ENCODE results near the gene SYTL1.
"Not testable (repeated sequence)": the region's sequence is repeated elsewhere in the genome, so short reads cannot be mapped to it uniquely, and the experiment has no call there.

Gene SYTL1

DNA sequence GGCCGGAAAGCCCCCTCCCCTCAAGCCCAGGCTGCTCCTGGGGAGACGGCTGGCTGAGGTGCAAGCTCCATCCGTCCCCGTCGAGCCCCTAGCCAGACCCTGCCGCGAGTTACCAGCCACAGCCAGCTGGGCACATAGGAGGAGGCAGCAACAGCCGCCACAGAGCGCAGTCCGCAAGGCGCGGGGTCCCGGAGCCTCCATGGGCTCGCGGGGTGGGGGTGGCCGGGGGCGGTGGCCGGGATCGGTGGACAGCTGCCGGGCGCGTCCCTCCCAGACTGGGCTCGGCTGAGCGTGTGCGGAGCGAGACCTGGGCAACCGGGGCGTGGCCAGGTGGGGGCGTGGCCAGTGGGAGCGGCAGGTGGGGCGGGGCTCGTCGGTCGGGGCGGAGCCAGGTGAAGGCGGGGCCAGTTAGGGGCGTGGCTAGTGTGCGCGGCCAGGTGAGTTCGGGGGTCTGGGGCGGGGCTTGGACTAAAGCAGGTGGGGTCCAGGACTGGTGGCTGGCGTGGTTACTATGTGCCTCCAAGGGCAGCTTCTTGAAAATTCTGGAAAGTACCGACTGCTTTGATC lies 41.3 kb downstream of the SYTL1 start, which contains the start of gene CD164L2:
CD164L2 (minus strand) TSS at position 295 of the 567 bp plus-strand sequence; CDS start at position 201, 94 bp downstream.
- peak in 1 of 2 donors; percentile 33 for DNase-seq (ENCODE audit: low read depth in 2 of 2)

DNA sequence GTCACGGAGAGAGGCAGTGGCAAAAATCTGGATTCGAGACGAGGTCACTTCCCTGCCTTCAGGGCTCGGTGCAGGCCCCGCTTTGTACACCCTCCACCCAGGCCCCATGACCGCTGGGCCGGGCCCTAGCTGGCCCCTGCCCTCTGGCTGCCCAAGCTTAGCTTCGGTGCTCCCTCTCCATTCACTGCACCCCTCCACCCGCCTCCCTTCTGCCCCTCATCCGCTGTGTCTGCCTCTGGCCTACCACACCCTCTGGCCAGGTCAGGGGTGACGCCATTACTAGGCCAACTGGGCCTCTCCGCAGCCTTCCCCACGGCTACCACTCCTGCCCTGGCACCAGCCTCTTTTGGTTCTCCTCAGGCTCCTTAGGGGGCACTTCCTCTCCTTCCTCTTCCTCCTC lies 41.8 kb downstream of the SYTL1 start:
- DNase-seq (ENCODE audit: low read depth in 2 of 2): no peak

DNA sequence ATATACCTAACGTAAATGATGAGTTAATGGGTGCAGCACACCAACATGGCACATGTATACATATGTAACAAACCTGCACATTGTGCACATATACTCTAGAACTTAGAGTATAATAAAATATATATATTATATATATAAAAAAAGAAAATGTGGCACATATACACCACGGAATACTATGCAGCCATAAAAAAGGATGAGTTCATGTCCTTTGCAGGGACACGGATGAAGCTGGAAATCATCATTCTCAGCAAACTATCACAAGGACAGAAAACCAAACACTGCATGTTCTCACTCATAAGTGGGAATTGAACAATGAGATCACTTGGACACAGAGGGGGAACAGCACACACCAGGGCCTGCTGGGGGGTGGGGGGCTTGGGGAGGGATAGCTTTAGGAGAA lies 43.0 kb downstream of the SYTL1 start:
- not testable (repeated sequence) for DNase-seq (ENCODE audit: low read depth in 2 of 2)

DNA sequence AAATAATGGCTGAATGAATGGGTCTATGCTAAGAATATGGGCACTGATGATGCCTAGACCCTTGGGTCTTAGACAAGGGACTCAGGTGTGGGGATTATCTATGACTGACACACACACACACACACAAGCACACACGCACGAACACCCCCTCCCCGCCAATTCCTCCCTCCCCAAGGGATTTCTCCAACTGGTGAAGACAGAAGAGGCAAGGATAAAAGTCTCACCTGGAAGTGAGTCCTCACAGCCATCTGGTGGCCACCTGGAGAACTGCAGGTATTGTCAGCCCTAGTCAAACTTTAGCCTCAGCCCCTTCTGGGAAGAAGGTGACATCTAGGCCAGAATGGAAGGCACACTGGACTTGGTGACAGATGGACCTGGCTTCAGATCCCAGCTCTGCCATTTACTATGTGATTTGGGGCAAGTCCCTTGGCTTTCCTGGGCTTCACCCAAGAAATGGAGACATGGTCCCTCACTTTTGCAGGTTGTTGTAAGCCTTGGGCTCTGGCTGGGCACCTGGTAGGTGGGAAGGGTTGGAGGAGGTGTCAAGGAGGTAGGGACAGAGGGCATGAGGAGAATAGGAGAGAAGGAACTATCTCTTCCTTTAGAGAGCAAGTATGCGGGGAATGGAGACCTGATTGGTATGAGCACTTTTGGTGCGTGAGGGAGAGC lies 46.6 kb downstream of the SYTL1 start:
- DNase-seq (ENCODE audit: low read depth in 2 of 2): peak; percentile 41 to 69

DNA sequence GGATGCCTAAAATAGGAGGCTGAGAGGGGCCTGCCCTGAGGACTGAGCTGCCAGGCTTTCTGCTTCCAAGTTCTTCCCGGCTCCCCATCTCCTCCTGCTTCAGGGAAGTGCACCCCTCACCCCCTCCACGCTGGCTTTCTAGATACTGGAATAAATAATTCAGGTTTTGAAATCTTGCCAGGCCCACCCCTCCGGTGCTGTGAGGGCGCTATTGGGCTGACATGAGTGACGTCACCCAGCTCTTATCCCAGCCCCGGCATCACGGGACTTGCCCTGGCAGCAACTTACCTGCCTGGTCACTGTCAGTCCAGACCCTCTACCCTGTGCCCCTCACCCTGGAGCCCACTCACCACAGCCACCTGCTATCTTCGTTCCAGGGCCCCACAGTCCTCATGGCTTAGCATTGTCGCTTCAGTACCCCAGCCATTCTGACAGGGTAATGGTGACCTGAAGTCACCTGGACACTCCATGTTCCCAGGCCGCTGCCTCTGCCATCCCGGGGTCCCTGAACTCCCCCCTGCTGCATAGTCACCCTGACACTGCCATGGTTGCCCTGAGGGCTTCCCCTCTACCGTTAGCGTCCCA lies 49.8 kb downstream of the SYTL1 start:
- peak in 1 of 2 donors; percentile 19 for DNase-seq (ENCODE audit: low read depth in 2 of 2)

DNA sequence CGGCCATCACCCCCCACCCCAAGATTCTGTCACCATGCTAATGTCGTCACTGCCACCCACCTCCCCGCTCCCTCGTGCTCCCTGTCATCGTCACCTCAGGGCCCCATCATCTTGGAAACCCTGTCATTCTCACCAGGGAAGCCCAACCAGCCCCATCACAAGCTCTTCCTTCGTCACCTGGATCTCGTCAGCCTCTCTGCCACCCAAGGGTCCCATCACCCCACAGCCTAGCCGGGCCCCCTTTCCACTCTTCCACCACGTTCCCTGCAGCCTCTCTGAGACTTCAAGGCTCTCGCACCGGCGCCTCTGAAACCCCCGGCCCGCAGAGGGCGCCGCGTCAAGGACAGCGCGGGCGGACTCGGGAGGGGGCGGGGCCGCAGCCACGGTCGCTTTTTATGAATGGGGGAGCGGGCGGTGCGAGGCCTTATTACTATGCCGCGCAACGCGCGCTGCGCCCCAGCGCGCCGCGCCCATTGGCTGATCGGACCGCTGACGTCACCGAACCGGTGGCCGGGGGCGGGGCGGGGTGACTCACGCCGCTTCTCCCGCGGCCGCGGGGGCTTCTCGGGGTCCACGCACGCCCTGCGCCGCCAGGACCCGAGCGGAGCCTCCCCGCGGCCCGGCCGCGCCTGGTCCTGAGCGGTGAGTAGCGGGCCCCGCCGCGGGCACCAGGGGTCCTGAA lies 50.4 kb downstream of the SYTL1 start, which contains the start of gene GPR3:
GPR3 (plus strand) TSS at position 527 of the 682 bp plus-strand sequence. CDS start 1,177 bp downstream, outside the sequence.
- DNase-seq (ENCODE audit: low read depth in 2 of 2): peak; percentile 90 to 94

DNA sequence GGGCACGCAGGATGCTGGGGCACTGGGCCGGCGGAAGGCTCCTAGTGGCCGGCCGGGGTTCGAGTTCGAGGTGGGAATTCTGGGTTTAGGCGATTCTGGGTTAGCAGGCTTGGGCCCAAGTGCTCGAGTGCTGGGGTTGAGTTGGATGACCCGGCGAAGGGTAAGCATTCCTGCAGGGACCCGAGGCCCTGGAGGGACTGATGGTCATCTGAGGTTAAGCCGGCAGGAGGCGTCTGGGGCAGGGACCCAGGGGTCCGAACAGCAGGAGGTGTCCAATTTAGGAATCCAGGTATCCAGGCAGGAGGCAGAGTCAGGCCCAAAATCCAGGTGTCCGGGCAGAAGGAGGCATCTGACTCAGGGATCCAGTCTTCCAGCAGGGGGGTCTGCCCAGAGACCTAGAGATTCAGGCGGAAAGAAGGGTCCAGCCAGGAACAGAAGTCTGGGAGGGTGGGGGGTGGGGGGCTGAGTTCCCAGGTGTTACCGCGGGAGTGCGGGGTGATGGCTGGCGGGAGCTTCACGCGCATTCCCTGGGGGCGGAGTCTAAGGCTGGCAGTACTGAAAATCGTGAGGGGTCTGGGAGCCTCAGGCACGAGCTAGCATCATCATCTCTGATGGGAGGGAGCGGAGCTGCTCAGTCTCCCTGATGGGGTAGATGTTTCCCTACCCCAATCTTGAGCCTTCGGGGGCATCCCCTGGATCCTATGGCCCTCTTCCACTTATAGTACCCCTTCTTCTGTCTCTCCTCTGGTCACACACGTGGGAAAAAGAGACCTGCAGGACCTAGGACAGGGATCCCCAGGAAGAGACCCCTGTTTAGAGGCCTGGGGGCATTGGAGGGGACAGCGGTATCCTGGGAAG lies 51.2 kb downstream of the SYTL1 start:
- no peak for DNase-seq (ENCODE audit: low read depth in 2 of 2)

DNA sequence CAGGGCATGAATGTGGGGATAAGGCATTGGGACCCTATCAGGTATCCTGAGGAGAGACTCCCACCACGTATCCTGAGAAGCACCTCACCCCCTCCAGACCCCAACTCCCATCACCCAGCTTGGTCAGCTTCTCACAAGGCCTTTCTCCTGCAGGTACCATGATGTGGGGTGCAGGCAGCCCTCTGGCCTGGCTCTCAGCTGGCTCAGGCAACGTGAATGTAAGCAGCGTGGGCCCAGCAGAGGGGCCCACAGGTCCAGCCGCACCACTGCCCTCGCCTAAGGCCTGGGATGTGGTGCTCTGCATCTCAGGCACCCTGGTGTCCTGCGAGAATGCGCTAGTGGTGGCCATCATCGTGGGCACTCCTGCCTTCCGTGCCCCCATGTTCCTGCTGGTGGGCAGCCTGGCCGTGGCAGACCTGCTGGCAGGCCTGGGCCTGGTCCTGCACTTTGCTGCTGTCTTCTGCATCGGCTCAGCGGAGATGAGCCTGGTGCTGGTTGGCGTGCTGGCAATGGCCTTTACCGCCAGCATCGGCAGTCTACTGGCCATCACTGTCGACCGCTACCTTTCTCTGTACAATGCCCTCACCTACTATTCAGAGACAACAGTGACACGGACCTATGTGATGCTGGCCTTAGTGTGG lies 51.9 kb downstream of the SYTL1 start:
- no peak for DNase-seq (ENCODE audit: low read depth in 2 of 2)

DNA sequence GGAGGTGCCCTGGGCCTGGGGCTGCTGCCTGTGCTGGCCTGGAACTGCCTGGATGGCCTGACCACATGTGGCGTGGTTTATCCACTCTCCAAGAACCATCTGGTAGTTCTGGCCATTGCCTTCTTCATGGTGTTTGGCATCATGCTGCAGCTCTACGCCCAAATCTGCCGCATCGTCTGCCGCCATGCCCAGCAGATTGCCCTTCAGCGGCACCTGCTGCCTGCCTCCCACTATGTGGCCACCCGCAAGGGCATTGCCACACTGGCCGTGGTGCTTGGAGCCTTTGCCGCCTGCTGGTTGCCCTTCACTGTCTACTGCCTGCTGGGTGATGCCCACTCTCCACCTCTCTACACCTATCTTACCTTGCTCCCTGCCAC lies 52.4 kb downstream of the SYTL1 start:
- no peak for DNase-seq (ENCODE audit: low read depth in 2 of 2)

DNA sequence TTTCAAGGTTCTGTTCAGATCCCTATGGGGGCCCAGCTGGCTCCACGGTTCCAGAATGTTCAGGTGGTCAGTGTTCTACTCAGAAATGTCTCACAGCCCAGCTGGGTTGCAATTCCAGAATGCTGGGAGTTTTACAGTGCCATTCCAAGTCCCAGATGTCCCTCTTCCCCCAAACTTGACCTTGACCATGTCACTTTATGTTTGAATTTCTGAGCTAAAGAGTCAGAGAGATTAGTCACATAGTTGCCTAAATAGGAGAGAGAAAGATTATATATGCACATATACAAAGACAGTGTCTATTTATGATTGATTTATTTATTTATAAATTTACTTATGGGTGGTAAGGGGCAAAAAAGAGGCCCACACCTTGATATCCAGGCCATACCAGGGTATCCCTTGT lies 53.1 kb downstream of the SYTL1 start:
- no peak for DNase-seq (ENCODE audit: low read depth in 2 of 2)

DNA sequence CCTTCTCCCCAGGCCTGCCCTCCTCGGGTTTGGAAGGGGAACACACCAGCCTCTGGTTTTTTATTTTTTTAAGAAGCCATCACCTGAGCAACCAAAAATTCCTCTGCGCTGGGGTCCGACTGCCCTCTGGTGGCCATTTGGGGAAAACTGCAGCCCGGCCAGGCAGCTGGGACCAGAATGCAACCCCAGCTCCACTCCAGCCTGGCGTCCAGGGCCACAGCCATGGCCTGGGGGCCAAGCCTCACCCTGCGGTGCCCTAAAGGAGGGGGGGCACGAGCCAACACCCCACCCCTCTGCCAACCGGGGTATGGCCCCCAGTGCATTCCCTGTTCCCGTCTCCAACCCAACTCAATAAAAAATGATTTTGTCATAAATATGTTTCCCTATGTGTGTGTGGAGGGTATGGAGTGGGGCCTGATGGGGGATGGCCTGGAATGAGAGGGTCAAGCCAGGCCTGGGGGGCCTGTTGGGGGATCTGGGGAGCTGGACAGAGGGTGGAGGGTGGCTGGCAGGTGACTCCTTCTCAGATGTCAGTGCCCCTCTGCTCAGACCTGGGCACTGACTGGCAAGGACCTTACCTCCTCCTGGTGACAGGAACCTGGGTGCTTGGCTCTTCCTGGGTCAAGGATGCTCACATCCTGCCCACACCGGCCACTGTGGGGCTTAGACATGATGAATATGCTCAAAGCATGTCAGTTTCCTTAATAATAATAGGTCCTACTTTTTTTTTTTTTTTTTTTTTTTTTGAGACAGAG lies 53.8 kb downstream of the SYTL1 start:
- DNase-seq (ENCODE audit: low read depth in 2 of 2): peak; percentile 61 to 62

DNA sequence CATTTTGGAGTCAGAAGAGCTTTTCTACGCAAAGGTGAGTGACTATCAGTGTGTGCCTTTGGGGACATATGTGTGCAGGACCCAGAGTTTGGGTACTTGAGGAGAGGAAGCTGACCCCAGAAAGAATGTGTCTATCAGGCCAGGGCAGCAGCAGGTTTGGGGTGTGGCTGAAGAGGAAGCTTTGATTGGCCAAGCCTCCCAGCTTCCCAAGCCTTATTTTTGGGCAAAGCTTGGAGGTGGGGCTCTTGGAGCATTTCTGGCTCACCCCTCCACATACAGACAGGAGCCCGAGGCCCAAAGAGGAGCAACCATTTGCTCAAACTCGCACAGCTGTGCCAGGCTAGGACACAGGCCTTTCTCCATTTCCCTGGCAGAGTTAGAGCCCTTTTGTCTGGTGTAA lies 55.3 kb downstream of the SYTL1 start:
- DNase-seq (ENCODE audit: low read depth in 2 of 2): no peak

DNA sequence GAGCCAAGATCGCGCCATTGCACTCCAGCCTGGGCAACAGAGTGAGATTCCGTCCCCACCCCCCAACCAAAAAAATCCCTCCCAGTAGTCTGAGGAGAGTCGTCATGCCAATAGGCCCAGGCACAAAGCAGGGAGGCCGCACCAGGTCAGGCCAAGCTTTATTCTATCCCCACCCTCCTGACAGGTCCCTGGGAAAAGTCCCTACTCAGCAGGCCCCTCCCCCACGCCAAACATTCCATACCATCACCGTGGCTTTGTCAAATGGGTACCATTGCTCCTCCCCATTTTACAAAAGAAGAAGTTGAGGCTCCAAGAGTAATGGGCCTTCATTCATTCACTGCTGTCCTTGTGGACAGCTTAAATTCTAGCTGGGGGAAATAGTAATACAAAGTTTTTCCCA lies 55.9 kb downstream of the SYTL1 start:
- DNase-seq (ENCODE audit: low read depth in 2 of 2): no peak

DNA sequence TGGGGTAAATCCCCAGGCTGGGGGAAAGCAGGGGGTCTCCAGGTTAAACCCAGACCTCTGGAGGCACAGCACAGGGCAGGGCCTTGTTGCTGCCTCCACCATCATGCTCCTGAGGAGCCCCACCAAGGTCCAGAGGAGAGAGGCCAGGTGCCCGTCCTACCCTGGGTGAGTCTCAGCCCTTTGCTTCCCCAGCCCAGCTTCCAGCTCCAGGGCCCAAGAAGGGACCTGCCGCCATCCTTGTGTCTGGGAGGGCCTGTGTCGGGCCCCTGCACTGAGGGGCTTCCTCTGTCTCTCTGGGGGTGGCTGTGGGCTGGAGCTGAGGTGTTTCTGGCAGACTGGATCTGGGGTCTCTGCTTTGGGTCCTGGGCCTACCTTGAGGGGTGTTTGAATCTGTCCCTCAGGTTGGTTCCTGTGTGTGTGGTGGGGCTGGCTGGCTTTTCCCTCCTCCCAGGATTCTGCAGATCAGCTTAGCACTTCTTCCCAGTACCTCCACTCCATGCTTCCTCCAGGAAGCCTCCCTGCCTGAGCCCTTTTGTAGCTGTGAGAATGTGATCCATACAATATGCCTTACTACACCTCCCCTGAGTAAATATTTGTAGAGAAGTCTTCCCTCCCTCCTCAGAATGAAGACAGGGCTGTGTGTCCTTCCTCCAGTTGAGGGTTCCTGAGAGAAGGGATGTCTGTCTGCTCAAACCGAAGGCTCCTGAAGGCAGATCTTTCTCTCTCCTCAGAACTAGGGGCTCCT lies 56.8 kb downstream of the SYTL1 start:
- DNase-seq (ENCODE audit: low read depth in 2 of 2): no peak

DNA sequence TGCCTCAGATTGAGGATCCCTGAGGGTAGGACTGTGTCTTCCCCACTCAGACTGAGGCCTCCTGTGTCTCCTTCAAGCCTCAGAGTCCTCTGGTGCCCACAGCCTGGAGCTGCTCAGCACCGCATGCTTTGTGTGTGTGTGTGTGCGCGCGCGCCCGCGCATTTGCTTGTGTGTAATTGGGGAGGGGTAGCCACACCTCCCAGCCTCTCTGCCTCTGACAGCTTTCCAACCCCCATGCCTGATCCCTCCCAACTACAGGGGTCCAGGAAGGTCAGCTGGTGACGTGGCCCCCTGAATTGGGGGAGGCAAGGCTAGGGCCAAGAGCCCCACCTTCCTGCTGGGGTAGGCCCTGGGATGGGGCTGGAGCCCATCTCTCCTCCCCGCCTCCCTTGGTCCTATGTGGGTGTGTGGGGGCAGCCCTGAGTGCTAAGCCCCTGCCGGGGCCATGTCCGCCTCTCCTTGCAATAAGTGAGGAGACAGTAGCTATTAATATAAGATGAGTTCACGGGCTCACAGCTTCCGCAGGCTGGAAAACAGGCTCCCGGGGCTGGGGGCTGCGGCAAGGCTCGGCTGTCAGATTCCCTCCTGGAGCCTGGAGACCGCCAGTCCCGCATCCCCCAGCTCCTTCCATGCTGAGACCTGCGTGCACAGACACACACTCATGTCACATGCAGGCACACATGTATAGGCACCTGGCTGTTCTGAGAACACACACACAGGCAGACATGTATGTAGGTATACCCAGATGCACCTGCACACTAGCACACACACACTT lies 57.6 kb downstream of the SYTL1 start:
- no peak for DNase-seq (ENCODE audit: low read depth in 2 of 2)

DNA sequence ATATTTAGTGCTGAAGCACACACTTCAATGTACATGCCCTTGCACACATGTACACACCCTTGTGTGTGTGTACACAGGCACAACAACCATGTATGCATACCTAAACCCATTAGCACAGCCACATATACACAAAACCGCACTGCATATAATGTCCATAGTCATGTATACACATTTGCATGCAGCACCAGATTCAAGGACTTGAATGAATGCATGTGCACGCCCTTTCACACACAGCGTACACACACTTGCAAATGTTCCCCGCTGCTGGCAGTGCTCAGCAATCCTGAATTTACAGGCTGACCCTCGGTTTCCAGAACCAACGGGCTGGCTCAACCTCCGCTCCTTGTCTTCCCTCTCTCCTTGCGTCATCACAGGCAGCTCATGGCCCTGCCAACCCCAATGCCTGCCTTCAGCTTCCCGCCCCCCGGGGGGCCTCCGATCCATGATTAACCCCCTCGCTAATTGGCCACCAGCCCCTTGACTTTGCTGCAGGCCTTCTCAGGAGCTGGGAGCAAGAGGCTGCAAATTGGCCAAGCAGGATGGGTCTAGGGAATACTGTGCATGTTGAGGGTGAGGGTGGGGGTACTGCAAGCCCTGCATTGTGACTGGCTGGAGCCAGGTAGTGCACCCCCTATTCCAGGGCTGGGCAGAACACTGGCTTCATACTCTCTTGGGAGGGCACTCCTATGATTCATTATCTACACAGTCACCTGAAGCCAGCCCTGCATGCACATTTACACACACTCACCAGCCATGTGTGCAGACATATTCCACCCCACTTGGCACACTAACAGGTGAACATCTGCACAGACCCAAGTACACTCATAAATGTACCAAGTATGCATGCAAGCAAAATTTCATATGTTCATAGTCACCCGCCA lies 58.5 kb downstream of the SYTL1 start:
- no peak for DNase-seq (ENCODE audit: low read depth in 2 of 2)

DNA sequence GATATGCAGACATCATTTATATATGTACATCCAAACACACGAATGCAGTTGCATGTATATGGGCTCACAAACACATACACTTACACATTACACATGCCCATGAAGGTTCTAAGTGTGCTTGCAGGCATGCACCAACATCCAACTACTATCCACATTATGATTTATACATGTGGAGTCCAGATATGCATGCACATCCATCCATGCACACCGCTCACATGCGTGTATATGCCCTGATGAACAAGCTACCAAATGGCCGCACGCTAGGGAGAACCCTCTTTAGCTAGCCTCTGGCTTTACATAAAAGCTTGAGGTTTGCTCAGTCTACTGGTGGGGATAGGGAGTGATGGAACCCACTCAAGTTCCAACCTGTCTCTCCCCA lies 59.1 kb downstream of the SYTL1 start:
- DNase-seq (ENCODE audit: low read depth in 2 of 2): no peak

DNA sequence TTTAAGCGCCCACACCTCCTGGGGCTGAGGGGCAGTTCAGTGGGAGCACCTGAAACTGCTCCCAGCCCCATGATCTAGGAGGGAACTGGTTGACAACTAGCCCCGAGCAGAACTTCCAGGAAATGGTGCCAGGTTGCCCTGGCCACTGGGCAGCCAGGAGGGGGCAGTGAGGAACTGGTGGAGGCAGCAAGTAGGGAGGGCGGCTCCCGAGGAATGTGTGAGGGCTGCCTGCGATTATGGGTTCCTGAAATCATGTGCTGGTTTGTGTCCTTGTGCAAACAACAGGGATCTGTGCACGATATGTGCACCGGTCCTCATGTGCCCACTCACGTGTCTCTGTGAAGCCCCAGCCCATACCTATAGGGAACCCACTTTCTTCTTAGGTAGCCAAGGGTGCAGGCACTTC lies 60.5 kb downstream of the SYTL1 start:
- no peak for DNase-seq (ENCODE audit: low read depth in 2 of 2)

Data from stimulated activated CD4-positive, alpha-beta T cell treated with anti-CD3 and anti-CD28 coated beads, Interleukin-15, amount 100 ng/mL, for 48 hours (primary cell).